Endodermal cell (in vitro differentiated cells): ENCODE data around the gene DTX3. TPM values are rescaled to one million over a fixed set of nuclear protein-coding genes. Genes with fewer than 3 reads are reported as not detected.
"Not testable (repeated sequence)": the region's sequence is repeated elsewhere in the genome, so short reads cannot be mapped to it uniquely, and the experiment has no call there.

Source experiments
- DNase-seq: peaks from one replicate; pipeline ENCODE4 v3.0.0-alpha.2; 2017
- H3K27ac ChIP-seq: 2 replicates; pipeline ENCODE4 v1.5.1; 2013; ENCODE audit warnings: mild to moderate bottlenecking, low read depth, low read length, moderate library complexity
- H3K27me3 ChIP-seq: 2 replicates; pipeline ENCODE4 v1.6.1; 2013; ENCODE audit warnings: mild to moderate bottlenecking, low read length, moderate library complexity; ENCODE audit not compliant: insufficient read depth, control insufficient read depth, poor library complexity, severe bottlenecking
- H3K36me3 ChIP-seq: 2 replicates; pipeline ENCODE4 v1.7.0; 2013; ENCODE audit warnings: mild to moderate bottlenecking, low read length, moderate library complexity; ENCODE audit not compliant: control insufficient read depth, insufficient read depth
- H3K4me1 ChIP-seq: one replicate; pipeline ENCODE4 v1.7.0; 2013; ENCODE audit warnings: low read length; ENCODE audit not compliant: control insufficient read depth, insufficient read depth
- H3K4me3 ChIP-seq: 2 replicates; pipeline ENCODE4 v1.5.1; 2013; ENCODE audit warnings: mild to moderate bottlenecking, low read length, moderate library complexity
- H3K9ac ChIP-seq: 2 replicates; pipeline ENCODE4 v1.6.1; 2013; ENCODE audit warnings: mild to moderate bottlenecking, low read length, moderate library complexity; ENCODE audit not compliant: poor library complexity, severe bottlenecking; ENCODE audit errors: extremely low read depth
- H3K9me3 ChIP-seq: 2 replicates; pipeline ENCODE4 v1.6.1; 2013; ENCODE audit warnings: mild to moderate bottlenecking, low read length, moderate library complexity; ENCODE audit not compliant: control insufficient read depth
- H3K27ac Mint-ChIP-seq: 2 replicates; pipeline ENCODE4 v1.8.0; 2020; ENCODE audit warnings: mixed read lengths
- H3K27me3 Mint-ChIP-seq: 2 replicates; pipeline ENCODE4 v1.8.0; 2021; ENCODE audit warnings: mild to moderate bottlenecking, mixed read lengths; ENCODE audit not compliant: insufficient read depth
- H3K36me3 Mint-ChIP-seq: 2 replicates; pipeline ENCODE4 v1.8.0; 2020; ENCODE audit warnings: low read depth, mixed read lengths
- H3K4me1 Mint-ChIP-seq: 2 replicates; pipeline ENCODE4 v1.8.0; 2020; ENCODE audit warnings: mixed read lengths
- H3K4me3 Mint-ChIP-seq: 2 replicates; pipeline ENCODE4 v1.8.0; 2020; ENCODE audit warnings: mild to moderate bottlenecking, moderate library complexity, mixed read lengths
- H3K9me3 Mint-ChIP-seq: 2 replicates; pipeline ENCODE4 v1.8.0; 2020; ENCODE audit warnings: mild to moderate bottlenecking, mixed read lengths
- CTCF ChIP-seq: fragments of 200-600 bp; sonication (generic); conservative IDR thresholded peaks from 2 replicates; pipeline ENCODE4 v1.5.0; 2021; ENCODE audit warnings: antibody characterized with exemption, mild to moderate bottlenecking
- WGBS, 2 experiments: methylation state at CpG; one replicate each; pipeline versions ENCODE4 v1.1.5 to v1.1.7; 2013; ENCODE audit warnings: missing lambda C conversion rate in 2 of 2, mixed read lengths in 1 of 2; ENCODE audit not compliant: insufficient coverage in 1 of 2, insufficient read length in 1 of 2; 5-methylcytosine and 5-hydroxymethylcytosine counted together
- total RNA-seq, 2 donors: library from RNA; stranded (reverse); fragmentation: NEBNext Ultra II Directional in 1 of 2; extraction: Animal tissue kit (Norgen Biotek cat#: 25700) in 1 of 2; gene quantifications; 2 replicates in 1 of 2; 3 replicates in 1 of 2; pipeline ENCODE4 v1.2.1, GENCODE V29; 2021

Gene DTX3
- total RNA-seq, 2 donors from 2014 or later = 59.6 to 62.6 TPM

- 86 to 100% methylated on average over 2 of the region's 2 CpGs for WGBS, 2 experiments
- H3K4me3 Mint-ChIP-seq = no peak overlapping the region
- DNase-seq = no peak
- TF ChIP-seq CTCF = no peak
- no peak overlapping the region for H3K4me3 ChIP-seq
- H3K4me1 Mint-ChIP-seq = no peaks in the 10 kb centered on the region
- H3K9ac ChIP-seq = no peak overlapping the region
- no peaks in the 10 kb centered on the region for H3K9me3 ChIP-seq
- H3K27ac ChIP-seq = no peak overlapping the region
- H3K4me1 ChIP-seq = no peaks in the 10 kb centered on the region
- H3K27me3 Mint-ChIP-seq = no peaks in the 10 kb centered on the region
- no peaks in the 10 kb centered on the region for H3K27me3 ChIP-seq
- no peaks in the 10 kb centered on the region for H3K9me3 Mint-ChIP-seq
- H3K36me3 Mint-ChIP-seq = no peaks in the 10 kb centered on the region
- no peaks in the 10 kb centered on the region for H3K36me3 ChIP-seq
- H3K27ac Mint-ChIP-seq = no peak overlapping the region
Observed at GRCh38 chr12:57560516-57560915, 44.1 kb upstream of the DTX3 start.

DNA sequence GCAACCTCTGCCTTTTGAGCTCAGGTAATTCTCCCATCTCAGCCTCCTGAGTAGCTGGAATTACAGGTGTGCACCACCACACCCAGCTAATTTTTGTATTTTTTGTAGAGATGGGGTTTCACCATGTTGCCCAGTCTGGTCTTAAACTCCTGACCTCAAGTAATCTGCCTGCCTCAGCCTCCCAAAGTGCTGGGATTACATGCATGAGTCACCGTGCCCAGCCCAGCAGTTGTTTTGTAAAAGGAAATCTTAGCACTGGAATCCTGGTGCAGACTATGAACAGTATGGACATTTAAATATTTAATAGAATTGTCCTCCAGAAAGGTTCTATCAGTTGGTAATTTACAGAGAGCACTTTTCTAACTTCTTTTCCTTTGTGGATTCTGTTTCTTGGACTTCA lies 43.5 kb upstream of the DTX3 start:
- not testable (repeated sequence) for H3K4me1 Mint-ChIP-seq, H3K27me3 ChIP-seq, H3K36me3 ChIP-seq, H3K27ac ChIP-seq, H3K36me3 Mint-ChIP-seq, H3K9me3 ChIP-seq, H3K9ac ChIP-seq, H3K4me3 Mint-ChIP-seq, H3K9me3 Mint-ChIP-seq, H3K27me3 Mint-ChIP-seq, DNase-seq, H3K4me3 ChIP-seq, H3K27ac Mint-ChIP-seq, H3K4me1 ChIP-seq
- 85 to 100% methylated on average over 1 of the region's 1 CpG for WGBS, 2 experiments

DNA sequence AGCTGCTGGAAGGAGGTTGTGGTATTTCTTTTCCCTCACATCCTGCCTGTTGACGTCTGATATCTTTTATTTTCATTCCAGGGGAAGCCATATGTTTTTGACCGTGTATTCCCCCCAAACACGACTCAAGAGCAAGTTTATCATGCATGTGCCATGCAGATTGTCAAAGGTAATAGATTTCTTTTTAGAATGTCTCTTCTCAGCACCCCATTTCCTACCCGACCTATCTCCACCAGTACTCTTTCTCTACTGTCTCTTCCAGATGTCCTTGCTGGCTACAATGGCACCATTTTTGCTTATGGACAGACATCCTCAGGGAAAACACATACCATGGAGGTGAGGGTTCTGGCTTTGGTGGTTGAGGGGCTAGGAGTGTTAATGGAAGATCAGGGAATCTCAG lies 41.3 kb upstream of the DTX3 start:
- peaks cover 2% of the 10 kb centered on the region for H3K36me3 Mint-ChIP-seq
- TF ChIP-seq CTCF = no peak
- H3K27me3 Mint-ChIP-seq = no peaks in the 10 kb centered on the region
- Histone ChIP-seq H3K9ac (no peak overlapping the region), H3K4me1 (no peaks in the 10 kb centered on the region), H3K27ac (no peak overlapping the region), H3K27me3 (no peaks in the 10 kb centered on the region), H3K4me3 (no peak overlapping the region), H3K9me3 (no peaks in the 10 kb centered on the region), H3K36me3 (no peaks in the 10 kb centered on the region)
- 89 to 93% methylated on average over 4 of the region's 4 CpGs for WGBS, 2 experiments
- no peak for DNase-seq
- no peak overlapping the region for H3K27ac Mint-ChIP-seq
- H3K4me1 Mint-ChIP-seq = no peaks in the 10 kb centered on the region
- H3K4me3 Mint-ChIP-seq = no peak overlapping the region
- no peaks in the 10 kb centered on the region for H3K9me3 Mint-ChIP-seq

- Mint-ChIP-seq H3K27me3 (no peaks in the 10 kb centered on the region), H3K4me1 (no peaks in the 10 kb centered on the region), H3K36me3 (peaks cover 8% of the 10 kb centered on the region), H3K4me3 (no peak overlapping the region), H3K9me3 (no peaks in the 10 kb centered on the region), H3K27ac (no peak overlapping the region)
- Histone ChIP-seq H3K27ac (no peak overlapping the region), H3K9me3 (no peaks in the 10 kb centered on the region), H3K4me1 (no peaks in the 10 kb centered on the region), H3K36me3 (no peaks in the 10 kb centered on the region), H3K9ac (no peak overlapping the region), H3K4me3 (no peak overlapping the region), H3K27me3 (no peaks in the 10 kb centered on the region)
- no peak for DNase-seq
- 90 to 95% methylated on average over 6 to 7 of the region's 7 CpGs for WGBS, 2 experiments
- no peak for TF ChIP-seq CTCF
Observed at GRCh38 chr12:57564178-57564740, 40.4 kb upstream of the DTX3 start.
